ENCODE measurements around the gene NKAPD1. TPM values are rescaled to one million over a fixed set of nuclear protein-coding genes. Genes with fewer than 3 reads are reported as not detected.

NKAPD1 gene
- total and polyA plus RNA-seq, 2 experiments from 2014 or later, result 26.1 to 39.4 TPM

GRCh38 chr11:112128483-112129121, 54.5 kb downstream of the NKAPD1 start:
- Histone ChIP-seq H3K9ac (no peak overlapping the region), H3K9me3 (ENCODE audit: low read depth) (no peaks in the 10 kb centered on the region), H3K36me3 (ENCODE audit: low read depth) (no peaks in the 10 kb centered on the region), H2AFZ (no peak overlapping the region), H3K79me2 (ENCODE audit: insufficient read depth) (no peaks in the 10 kb centered on the region), H3K9me2 (ENCODE audit: insufficient read depth) (no peaks in the 10 kb centered on the region), H3F3A (ENCODE audit: insufficient read depth) (peaks cover 9% of the 10 kb centered on the region; the same call in 1 of the 2 replicates), H3K27me3 (replicated peaks; ENCODE audit: insufficient read depth) (no peaks in the 10 kb centered on the region), H3K4me2 (ENCODE audit: unreplicated experiment) (no peak overlapping the region), H4K20me1 (ENCODE audit: insufficient read depth) (no peaks in the 10 kb centered on the region), H3K4me1 (ENCODE audit: insufficient read depth) (peaks cover 10% of the 10 kb centered on the region), H3K4me3 (no peak overlapping the region), H3K27ac (no peak overlapping the region)
- in situ Hi-C loops (cut with MboI), result no loop called here
- 33 to 34% methylated on average over 3 of the region's 3 CpGs for WGBS, 2 experiments (ENCODE audit: low coverage in 1 of 2, low lambda C conversion rate in 2 of 2, missing lambda C conversion rate in 2 of 2)
- TF ChIP-seq EZH2phosphoT487 (IDR thresholded peaks at IDR 0.05; ENCODE audit: insufficient read depth, low read depth) (no peak), EZH2 (IDR thresholded peaks at IDR 0.05; ENCODE audit: insufficient read depth, poor library complexity, severe bottlenecking) (no peak)
- DNase-seq, result peak; percentile 92

DNA sequence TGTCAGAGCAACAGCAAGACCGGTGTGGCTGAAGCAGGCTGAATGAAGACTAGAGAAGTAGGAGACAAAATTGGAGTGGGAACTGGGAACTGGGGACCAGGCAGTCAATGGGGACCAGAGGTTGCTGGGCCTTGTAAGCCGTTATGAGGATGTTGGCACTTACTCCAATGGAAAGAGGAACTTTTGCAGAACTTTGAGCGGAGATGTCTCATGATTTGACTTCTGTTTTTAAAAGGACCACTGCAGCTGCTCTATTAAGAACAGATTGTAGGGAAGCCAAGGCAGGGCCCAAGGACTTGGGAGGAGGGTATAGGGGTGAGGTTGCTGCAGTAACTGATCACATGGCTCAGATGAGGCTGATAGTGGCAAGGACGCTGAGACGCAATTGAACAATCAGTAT, 55.6 kb downstream of the NKAPD1 start:
- peaks cover 10% of the 10 kb centered on the region for H3K4me1 ChIP-seq (ENCODE audit: insufficient read depth)
- no peaks in the 10 kb centered on the region for H3K79me2 ChIP-seq (ENCODE audit: insufficient read depth)
- peaks cover 9% of the 10 kb centered on the region; the same call in 1 of the 2 replicates for H3F3A ChIP-seq (ENCODE audit: insufficient read depth)
- no peaks in the 10 kb centered on the region for H3K36me3 ChIP-seq (ENCODE audit: low read depth)
- no peak overlapping the region for H3K9ac ChIP-seq
- no peak for TF ChIP-seq EZH2phosphoT487 (IDR thresholded peaks at IDR 0.05; ENCODE audit: insufficient read depth, low read depth)
- no peak for TF ChIP-seq EZH2 (IDR thresholded peaks at IDR 0.05; ENCODE audit: insufficient read depth, poor library complexity, severe bottlenecking)
- no peaks in the 10 kb centered on the region for H4K20me1 ChIP-seq (ENCODE audit: insufficient read depth)
- no peaks in the 10 kb centered on the region for H3K9me3 ChIP-seq (ENCODE audit: low read depth)
- H3K4me3 ChIP-seq, result no peak overlapping the region
- H3K27me3 ChIP-seq (replicated peaks; ENCODE audit: insufficient read depth), result no peaks in the 10 kb centered on the region
- no peak overlapping the region for H3K27ac ChIP-seq
- in situ Hi-C loops (cut with MboI), result no loop called here
- whole genome bisulfite sequencing, 2 experiments (ENCODE audit: low coverage in 1 of 2, low lambda C conversion rate in 2 of 2, missing lambda C conversion rate in 2 of 2), result 82 to 86% methylated on average over 5 of the region's 5 CpGs
- no peak overlapping the region for H3K4me2 ChIP-seq (ENCODE audit: unreplicated experiment)
- DNase-seq, result no peak
- no peak overlapping the region for H2AFZ ChIP-seq
- H3K9me2 ChIP-seq (ENCODE audit: insufficient read depth), result no peaks in the 10 kb centered on the region

- no peaks in the 10 kb centered on the region for H3K27me3 ChIP-seq (replicated peaks; ENCODE audit: insufficient read depth)
- H3K4me2 ChIP-seq (ENCODE audit: unreplicated experiment), result no peak overlapping the region
- H3K4me3 ChIP-seq, result no peak overlapping the region
- H2AFZ ChIP-seq, result no peak overlapping the region
- no peak for DNase-seq
- no peaks in the 10 kb centered on the region for H3K36me3 ChIP-seq (ENCODE audit: low read depth)
- no peaks in the 10 kb centered on the region for H4K20me1 ChIP-seq (ENCODE audit: insufficient read depth)
- peaks cover 9% of the 10 kb centered on the region; the same call in 1 of the 2 replicates for H3F3A ChIP-seq (ENCODE audit: insufficient read depth)
- no peak overlapping the region for H3K27ac ChIP-seq
- no peak overlapping the region for H3K9ac ChIP-seq
- no peaks in the 10 kb centered on the region for H3K9me2 ChIP-seq (ENCODE audit: insufficient read depth)
- peaks cover 10% of the 10 kb centered on the region for H3K4me1 ChIP-seq (ENCODE audit: insufficient read depth)
- TF ChIP-seq EZH2 (IDR thresholded peaks at IDR 0.05; ENCODE audit: insufficient read depth, poor library complexity, severe bottlenecking) (no peak), EZH2phosphoT487 (IDR thresholded peaks at IDR 0.05; ENCODE audit: insufficient read depth, low read depth) (no peak)
- in situ Hi-C loops (cut with MboI), result no loop called here
- 68 to 75% methylated on average over 2 of the region's 2 CpGs for WGBS, 2 experiments (ENCODE audit: low coverage in 1 of 2, low lambda C conversion rate in 2 of 2, missing lambda C conversion rate in 2 of 2)
- no peaks in the 10 kb centered on the region for H3K9me3 ChIP-seq (ENCODE audit: low read depth)
- no peaks in the 10 kb centered on the region for H3K79me2 ChIP-seq (ENCODE audit: insufficient read depth)
Observed at GRCh38 chr11:112132737-112133136, 58.6 kb downstream of the NKAPD1 start.

- H3K27me3 ChIP-seq (replicated peaks; ENCODE audit: insufficient read depth), result no peaks in the 10 kb centered on the region
- no peaks in the 10 kb centered on the region for H3K9me3 ChIP-seq (ENCODE audit: low read depth)
- H3K36me3 ChIP-seq (ENCODE audit: low read depth), result no peaks in the 10 kb centered on the region
- H2AFZ ChIP-seq, result no peak overlapping the region
- no peaks in the 10 kb centered on the region for H3K79me2 ChIP-seq (ENCODE audit: insufficient read depth)
- no peaks in the 10 kb centered on the region for H3K4me1 ChIP-seq (ENCODE audit: insufficient read depth)
- H3K4me3 ChIP-seq, result no peak overlapping the region
- in situ Hi-C loops (cut with MboI), result no loop called here
- H3K27ac ChIP-seq, result no peak overlapping the region
- 80 to 88% methylated on average over 3 of the region's 4 CpGs for WGBS, 2 experiments (ENCODE audit: low coverage in 1 of 2, low lambda C conversion rate in 2 of 2, missing lambda C conversion rate in 2 of 2)
- H4K20me1 ChIP-seq (ENCODE audit: insufficient read depth), result no peaks in the 10 kb centered on the region
- DNase-seq, result no peak
- H3K9me2 ChIP-seq (ENCODE audit: insufficient read depth), result no peaks in the 10 kb centered on the region
- no peak overlapping the region for H3K4me2 ChIP-seq (ENCODE audit: unreplicated experiment)
- H3F3A ChIP-seq (ENCODE audit: insufficient read depth), result no peaks in the 10 kb centered on the region
- TF ChIP-seq EZH2phosphoT487 (IDR thresholded peaks at IDR 0.05; ENCODE audit: insufficient read depth, low read depth), result no peak
- no peak for TF ChIP-seq EZH2 (IDR thresholded peaks at IDR 0.05; ENCODE audit: insufficient read depth, poor library complexity, severe bottlenecking)
- H3K9ac ChIP-seq, result no peak overlapping the region
Observed at GRCh38 chr11:112134473-112134872, 60.4 kb downstream of the NKAPD1 start.

Small RNA genes lying within 50 kb of the gene (small RNA-seq; reads per million reads assigned to genes)
- gene AP000907.3 (ENCODE audit: low read depth, low replicate concordance), result not detected
- not detected for gene RNU6-893P (ENCODE audit: low read depth, low replicate concordance)

Other genes starting within 250 kb of the NKAPD1 start
- gene ALG9, start 202.7 kb upstream of the NKAPD1 start, total RNA-seq (2014; rRNA removed; shearing (Covaris generic)), result 36.3 and 42.4 TPM in 2 replicates
- gene ALG9, start 202.7 kb upstream of the NKAPD1 start, polyA plus RNA-seq (2016; fragmentation: Nextera tagmentation; extraction: Ambion mirVana), result 24.5 and 24.7 TPM in 2 replicates
- gene FDXACB1, start 195.1 kb upstream of the NKAPD1 start, total RNA-seq (2014; rRNA removed; shearing (Covaris generic)), result 1.4 and 2.2 TPM in 2 replicates
- 2.1 TPM in 2 replicates for gene FDXACB1, start 195.1 kb upstream of the NKAPD1 start, polyA plus RNA-seq (2016; fragmentation: Nextera tagmentation; extraction: Ambion mirVana)
- 7.6 and 9.9 TPM in 2 replicates for gene CFAP68, start 194.8 kb upstream of the NKAPD1 start, total RNA-seq (2014; rRNA removed; shearing (Covaris generic))
- gene CFAP68, start 194.8 kb upstream of the NKAPD1 start, polyA plus RNA-seq (2016; fragmentation: Nextera tagmentation; extraction: Ambion mirVana), result 20.2 and 23.8 TPM in 2 replicates
- gene CRYAB, start 162.5 kb upstream of the NKAPD1 start, total RNA-seq (2014; rRNA removed; shearing (Covaris generic)), result 91.0 and 104 TPM in 2 replicates
- gene CRYAB, start 162.5 kb upstream of the NKAPD1 start, polyA plus RNA-seq (2016; fragmentation: Nextera tagmentation; extraction: Ambion mirVana), result 454 and 455 TPM in 2 replicates
- 0.38 and 1.2 TPM in 2 replicates for gene HSPB2, start 161.6 kb upstream of the NKAPD1 start, total RNA-seq (2014; rRNA removed; shearing (Covaris generic))
- gene HSPB2, start 161.6 kb upstream of the NKAPD1 start, polyA plus RNA-seq (2016; fragmentation: Nextera tagmentation; extraction: Ambion mirVana), result 7.5 and 8.4 TPM in 2 replicates
- gene C11orf52, start 155.4 kb upstream of the NKAPD1 start, total RNA-seq (2014; rRNA removed; shearing (Covaris generic)), result 2.1 and 3.5 TPM in 2 replicates
- gene C11orf52, start 155.4 kb upstream of the NKAPD1 start, polyA plus RNA-seq (2016; fragmentation: Nextera tagmentation; extraction: Ambion mirVana), result 0.78 and 1.2 TPM in 2 replicates
- gene DIXDC1, start 137.0 kb upstream of the NKAPD1 start, total RNA-seq (2014; rRNA removed; shearing (Covaris generic)), result 22.7 and 22.9 TPM in 2 replicates
- 10.4 and 10.8 TPM in 2 replicates for gene DIXDC1, start 137.0 kb upstream of the NKAPD1 start, polyA plus RNA-seq (2016; fragmentation: Nextera tagmentation; extraction: Ambion mirVana)
- gene DLAT, start 48.9 kb upstream of the NKAPD1 start, total RNA-seq (2014; rRNA removed; shearing (Covaris generic)), result 32.3 and 35.7 TPM in 2 replicates
- gene DLAT, start 48.9 kb upstream of the NKAPD1 start, polyA plus RNA-seq (2016; fragmentation: Nextera tagmentation; extraction: Ambion mirVana), result 33.4 and 36.0 TPM in 2 replicates
- 0.86 and 1.0 TPM in 2 replicates for gene PIH1D2, start 282 bp upstream of the NKAPD1 start, total RNA-seq (2014; rRNA removed; shearing (Covaris generic))
- gene PIH1D2, start 282 bp upstream of the NKAPD1 start, polyA plus RNA-seq (2016; fragmentation: Nextera tagmentation; extraction: Ambion mirVana), result 2.2 and 2.3 TPM in 2 replicates
- gene TIMM8B, start 12.5 kb downstream of the NKAPD1 start, total RNA-seq (2014; rRNA removed; shearing (Covaris generic)), result 27.1 and 33.8 TPM in 2 replicates
- gene TIMM8B, start 12.5 kb downstream of the NKAPD1 start, polyA plus RNA-seq (2016; fragmentation: Nextera tagmentation; extraction: Ambion mirVana), result 103 and 106 TPM in 2 replicates
- gene SDHD, start 12.6 kb downstream of the NKAPD1 start, total RNA-seq (2014; rRNA removed; shearing (Covaris generic)), result 108 and 141 TPM in 2 replicates
- gene SDHD, start 12.6 kb downstream of the NKAPD1 start, polyA plus RNA-seq (2016; fragmentation: Nextera tagmentation; extraction: Ambion mirVana), result 185 and 186 TPM in 2 replicates
- gene IL18, start 89.8 kb downstream of the NKAPD1 start, total RNA-seq (2014; rRNA removed; shearing (Covaris generic)), result 58.8 and 62.9 TPM in 2 replicates
- gene IL18, start 89.8 kb downstream of the NKAPD1 start, polyA plus RNA-seq (2016; fragmentation: Nextera tagmentation; extraction: Ambion mirVana), result 48.8 and 51.9 TPM in 2 replicates
- gene TEX12, start 93.1 kb downstream of the NKAPD1 start, total RNA-seq (2014; rRNA removed; shearing (Covaris generic)), result 0.51 and 2.2 TPM in 2 replicates
- gene TEX12, start 93.1 kb downstream of the NKAPD1 start, polyA plus RNA-seq (2016; fragmentation: Nextera tagmentation; extraction: Ambion mirVana), result not detected in 2 replicates
- gene BCO2, start 101.2 kb downstream of the NKAPD1 start, total RNA-seq (2014; rRNA removed; shearing (Covaris generic)), result not detected in 2 replicates
- gene BCO2, start 101.2 kb downstream of the NKAPD1 start, polyA plus RNA-seq (2016; fragmentation: Nextera tagmentation; extraction: Ambion mirVana), result 0.25 and 0.83 TPM in 2 replicates
- gene PTS, start 152.1 kb downstream of the NKAPD1 start, total RNA-seq (2014; rRNA removed; shearing (Covaris generic)), result 33.9 and 36.5 TPM in 2 replicates
- 100 and 108 TPM in 2 replicates for gene PTS, start 152.1 kb downstream of the NKAPD1 start, polyA plus RNA-seq (2016; fragmentation: Nextera tagmentation; extraction: Ambion mirVana)
- gene PLET1, start 186.6 kb downstream of the NKAPD1 start, total RNA-seq (2014; rRNA removed; shearing (Covaris generic)), result not detected in 2 replicates
- gene PLET1, start 186.6 kb downstream of the NKAPD1 start, polyA plus RNA-seq (2016; fragmentation: Nextera tagmentation; extraction: Ambion mirVana), result not detected in 2 replicates